Liver (tissue), 9 donors: Measurements from ENCODE around the gene PRRT2. TPM values are rescaled to one million over a fixed set of nuclear protein-coding genes. Genes with fewer than 3 reads are reported as not detected.
A peak's percentile ranks its signal among the peaks of the same experiment; 100 is the strongest.

Experiments
- DNase-seq: peaks from one replicate; pipeline ENCODE4 v3.0.0-alpha.2; 2017; ENCODE audit warnings: low spot score
- H3K27ac ChIP-seq, 2 donors: one replicate each; pipeline ENCODE4 v1.7.0; 2013; ENCODE audit warnings: inconsistent platforms in 2 of 2, low read length in 2 of 2, control low read depth in 1 of 2, low read depth in 1 of 2, mild to moderate bottlenecking in 1 of 2
- H3K27me3 ChIP-seq, 4 donors: one replicate each; pipeline versions ENCODE4 v1.6.1 to v1.7.0; 2013; ENCODE audit warnings: low read length in 3 of 4, inconsistent platforms in 1 of 4, mild to moderate bottlenecking in 1 of 4, moderate library complexity in 1 of 4; ENCODE audit not compliant: control insufficient read depth in 4 of 4, insufficient read depth in 4 of 4
- H3K36me3 ChIP-seq, 4 donors: one replicate each; pipeline versions ENCODE4 v1.6.1 to v1.7.0; 2013; ENCODE audit warnings: low read length in 3 of 4, mild to moderate bottlenecking in 3 of 4, low read depth in 1 of 4, moderate library complexity in 1 of 4; ENCODE audit not compliant: control insufficient read depth in 4 of 4, insufficient read depth in 3 of 4
- H3K4me1 ChIP-seq, 4 donors: one replicate each; pipeline versions ENCODE4 v1.6.1 to v1.7.0; 2013; ENCODE audit warnings: low read length in 3 of 4, mild to moderate bottlenecking in 3 of 4, moderate library complexity in 1 of 4; ENCODE audit not compliant: control insufficient read depth in 4 of 4, insufficient read depth in 4 of 4
- H3K4me3 ChIP-seq, 3 donors: one replicate each; pipeline versions ENCODE4 v1.6.1 to v1.7.0; 2013; ENCODE audit warnings: low read length in 3 of 3, control low read depth in 1 of 3, low read depth in 1 of 3, mild to moderate bottlenecking in 1 of 3
- H3K9ac ChIP-seq, 2 donors: one replicate each; pipeline ENCODE4 v1.7.0; 2013; ENCODE audit warnings: low read length in 2 of 2, mild to moderate bottlenecking in 2 of 2, moderate library complexity in 2 of 2, control low read depth in 1 of 2, low read depth in 1 of 2
- H3K9me3 ChIP-seq, 4 donors: one replicate each; pipeline versions ENCODE4 v1.6.1 to v1.7.0; 2013; ENCODE audit warnings: low read length in 3 of 4; ENCODE audit not compliant: control insufficient read depth in 4 of 4
- ATF3 ChIP-seq: IDR thresholded peaks from 2 replicates; pipeline ENCODE4 v1.6.1; 2016; ENCODE audit warnings: antibody characterized with exemption
- CTCF ChIP-seq: fragments of 150-350 bp; IDR thresholded peaks from 2 replicates; pipeline ENCODE4 v1.5.1; 2017; ENCODE audit warnings: improper control_type of control experiment, low read depth, low read length; ENCODE audit not compliant: missing input control
- EGR1 ChIP-seq, 2 donors: IDR thresholded peaks; 2 replicates each; pipeline ENCODE4 v1.6.1; 2016 to 2018; ENCODE audit warnings: antibody characterized with exemption in 2 of 2, low read depth in 2 of 2
- FOXA1 ChIP-seq: IDR thresholded peaks from 2 replicates; pipeline ENCODE4 v1.6.1; 2016; ENCODE audit warnings: antibody characterized with exemption
- FOXA2 ChIP-seq: IDR thresholded peaks from 2 replicates; pipeline ENCODE4 v1.6.1; 2016; ENCODE audit warnings: antibody characterized with exemption
- GABPA ChIP-seq, 2 donors: IDR thresholded peaks in 1 of 2; conservative IDR thresholded peaks in 1 of 2; 2 replicates each; pipeline ENCODE4 v1.6.1; 2016; ENCODE audit warnings: antibody characterized with exemption in 2 of 2, mild to moderate bottlenecking in 1 of 2, moderate library complexity in 1 of 2
- JUND ChIP-seq, 2 donors: IDR thresholded peaks; 2 replicates each; pipeline ENCODE4 v1.6.1; 2016; ENCODE audit warnings: antibody characterized with exemption in 2 of 2
- MAX ChIP-seq: IDR thresholded peaks from 2 replicates; pipeline ENCODE4 v1.6.1; 2016; ENCODE audit warnings: antibody characterized with exemption
- NR2F2 ChIP-seq: IDR thresholded peaks from 2 replicates; pipeline ENCODE4 v1.6.1; 2016; ENCODE audit warnings: antibody characterized with exemption
- RAD21 ChIP-seq, 2 donors: IDR thresholded peaks; 2 replicates each; pipeline ENCODE4 v1.6.1; 2016; ENCODE audit warnings: antibody characterized with exemption in 2 of 2, mild to moderate bottlenecking in 2 of 2
- REST ChIP-seq: IDR thresholded peaks from 2 replicates; pipeline ENCODE4 v1.6.1; 2016; ENCODE audit warnings: antibody characterized with exemption, mild to moderate bottlenecking
- RXRA ChIP-seq, 2 donors: IDR thresholded peaks; 2 replicates each; pipeline ENCODE4 v1.6.1; 2017 to 2018; ENCODE audit warnings: antibody characterized with exemption in 2 of 2, mild to moderate bottlenecking in 1 of 2
- SP1 ChIP-seq: IDR thresholded peaks from 2 replicates; pipeline ENCODE4 v1.6.1; 2018; ENCODE audit warnings: antibody characterized with exemption, mild to moderate bottlenecking
- TAF1 ChIP-seq: conservative IDR thresholded peaks from 2 replicates; pipeline ENCODE4 v1.6.1; 2016; ENCODE audit warnings: antibody characterized with exemption, mild to moderate bottlenecking
- YY1 ChIP-seq: IDR thresholded peaks from 2 replicates; pipeline ENCODE4 v1.6.1; 2016; ENCODE audit warnings: antibody characterized with exemption, mild to moderate bottlenecking
- ZBTB33 ChIP-seq: IDR thresholded peaks from 2 replicates; pipeline ENCODE4 v1.6.1; 2016; ENCODE audit warnings: antibody characterized with exemption
- WGBS: extraction: QIAGEN DNeasy Blood & Tissue Kit; methylation state at CpG from one replicate; pipeline ENCODE4 v1.1.7; 2013; 5-methylcytosine and 5-hydroxymethylcytosine counted together
- polyA plus RNA-seq, 2 donors: library from polyadenylated mRNA; stranded (reverse) in 1 of 2; unstranded in 1 of 2; fragments of 200-250 nt in 1 of 2; fragments of >200 nt in 1 of 2; fragmentation: Nextera tagmentation in 1 of 2; extraction: Ambion mirVana in 1 of 2; gene quantifications; one replicate each; pipeline versions ENCODE4 v1.2.1 to v1.2.3, GENCODE V29; 2013 to 2015
- total RNA-seq, 2 donors: library from RNA; depleted of rRNA; stranded (reverse); fragments of >200 nt; gene quantifications; one replicate each; pipeline ENCODE4 v1.2.3, GENCODE V29; 2014
- donor health status: healthy.
- donor health status: healthy.
- donor health status: healthy.
- donor health status: healthy.
- donor health status: healthy.

PRRT2 gene
- total and polyA plus RNA-seq, 4 donors, result 0.09 to 0.59 (median 0.22) TPM

GRCh38 chr16:29809031-29809747 is 2.8 kb upstream of the PRRT2 start:
- no peak overlapping the region for H3K4me3 ChIP-seq
- DNase-seq, result no peak
- no peak overlapping the region for H3K9ac ChIP-seq

GRCh38 chr16:29809850-29810698 is 1.9 kb upstream of the PRRT2 start:
- Histone ChIP-seq H3K36me3 (peaks cover 2 to 10% (median 4%) of the 10 kb centered on the region in 4 donors), H3K4me3 (no peak overlapping the region), H3K4me1 (peaks cover 16 to 51% (median 30%) of the 10 kb centered on the region in 4 donors), H3K27ac (peak overlapping the region; percentile 8 to 85), H3K9ac (no peak overlapping the region), H3K27me3 (no peaks in the 10 kb centered on the region), H3K9me3 (no peaks in the 10 kb centered on the region)
- TF ChIP-seq GABPA (IDR thresholded peaks at IDR 0.05 in 1 of 2, conservative IDR thresholded peaks at IDR 0.05 in 1 of 2) (no peak), MAX (no peak), EGR1 (IDR thresholded peaks at IDR 0.05; ENCODE audit: low read depth in 2 of 2) (no peak), YY1 (no peak), TAF1 (no peak), RAD21 (IDR thresholded peaks at IDR 0.05) (no peak), FOXA2 (no peak), REST (no peak), NR2F2 (no peak), FOXA1 (no peak)
- DNase-seq, result no peak
- WGBS, result 76% methylated on average over 23 of the region's 23 CpGs

More at GRCh38 chr16:29809031-29809747, 2.8 kb upstream of the PRRT2 start:
- peaks cover 16 to 51% (median 32%) of the 10 kb centered on the region in 4 donors for H3K4me1 ChIP-seq
- H3K36me3 ChIP-seq, result peaks cover 2 to 10% (median 4%) of the 10 kb centered on the region in 4 donors
- no peaks in the 10 kb centered on the region for H3K27me3 ChIP-seq
- no peaks in the 10 kb centered on the region for H3K9me3 ChIP-seq
- no peak for TF ChIP-seq ZBTB33
- TF ChIP-seq ATF3, result no peak
- TF ChIP-seq SP1, result no peak
- no peak for TF ChIP-seq FOXA2
- no peak for TF ChIP-seq RXRA (IDR thresholded peaks at IDR 0.05)
- no peak for TF ChIP-seq NR2F2
- TF ChIP-seq JUND (IDR thresholded peaks at IDR 0.05), result no peak
- TF ChIP-seq FOXA1, result no peak
- no peak for TF ChIP-seq EGR1 (IDR thresholded peaks at IDR 0.05; ENCODE audit: low read depth in 2 of 2)
- TF ChIP-seq CTCF, result no peak
- no peak for TF ChIP-seq RAD21 (IDR thresholded peaks at IDR 0.05)
- no peak for TF ChIP-seq TAF1
- WGBS, result 82% methylated on average over 31 of the region's 31 CpGs
- H3K27ac ChIP-seq, result peak overlapping the region in 1 of 2 donors; percentile 88
